Stimulated activated naive CD8-positive, alpha-beta T cell treated with anti-CD3 and anti-CD28 coated beads, Interleukin-15, Interleukin-2, amounts not matched to agents 100 ng/mL and 50 ng/mL, for 24 hours (primary cell): ENCODE data around the gene TLE4.
"Not testable (repeated sequence)": the region's sequence is repeated elsewhere in the genome, so short reads cannot be mapped to it uniquely, and the experiment has no call there.

Source experiments
- H3K27ac Mint-ChIP-seq: one replicate; pipeline ENCODE4 v1.8.0; 2021; ENCODE audit warnings: mild to moderate bottlenecking, mixed read lengths
- H3K27me3 Mint-ChIP-seq: one replicate; pipeline ENCODE4 v1.8.0; 2021; ENCODE audit warnings: mixed read lengths
- H3K36me3 Mint-ChIP-seq: one replicate; pipeline ENCODE4 v1.8.0; 2021; ENCODE audit warnings: low read depth, mixed read lengths
- H3K4me1 Mint-ChIP-seq: one replicate; pipeline ENCODE4 v1.8.0; 2021; ENCODE audit warnings: low read depth, mixed read lengths
- H3K4me3 Mint-ChIP-seq: one replicate; pipeline ENCODE4 v1.8.0; 2021; ENCODE audit warnings: mild to moderate bottlenecking, mixed read lengths
- H3K9me3 Mint-ChIP-seq: one replicate; pipeline ENCODE4 v1.8.0; 2021; ENCODE audit warnings: mixed read lengths

The TLE4 gene

DNA sequence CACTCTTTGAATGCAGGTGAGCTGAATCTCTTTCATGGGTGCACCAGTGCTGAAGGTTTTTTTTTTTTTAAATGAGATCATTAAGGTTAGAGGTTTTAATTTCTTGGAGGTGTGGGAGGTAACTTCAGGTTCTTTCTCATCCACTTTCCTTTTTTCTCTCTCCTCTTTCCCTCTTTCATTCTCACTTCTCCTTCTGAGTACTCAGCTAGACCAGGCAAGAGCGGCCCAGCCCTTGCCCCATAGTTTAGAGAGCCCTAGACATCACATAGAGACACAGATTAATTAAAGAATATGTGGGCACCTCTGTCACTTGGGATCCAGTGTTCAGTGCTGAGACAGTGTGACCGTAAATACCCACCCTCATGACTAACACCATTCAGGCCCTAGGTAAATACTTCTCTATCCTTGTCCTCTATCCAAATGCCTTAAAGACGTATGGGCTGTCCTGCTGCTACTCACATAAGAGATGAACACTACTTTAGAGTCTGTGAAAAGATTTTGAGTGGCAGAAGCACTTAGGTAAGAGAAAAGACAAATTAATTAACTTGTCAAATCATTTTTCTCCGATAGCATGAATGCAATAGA is 174.1 kb downstream of the TLE4 start:
- Mint-ChIP-seq H3K27ac (no peak overlapping the region), H3K4me3 (no peak overlapping the region), H3K27me3 (no peaks in the 10 kb centered on the region), H3K9me3 (no peaks in the 10 kb centered on the region), H3K36me3 (no peaks in the 10 kb centered on the region), H3K4me1 (no peaks in the 10 kb centered on the region)

DNA sequence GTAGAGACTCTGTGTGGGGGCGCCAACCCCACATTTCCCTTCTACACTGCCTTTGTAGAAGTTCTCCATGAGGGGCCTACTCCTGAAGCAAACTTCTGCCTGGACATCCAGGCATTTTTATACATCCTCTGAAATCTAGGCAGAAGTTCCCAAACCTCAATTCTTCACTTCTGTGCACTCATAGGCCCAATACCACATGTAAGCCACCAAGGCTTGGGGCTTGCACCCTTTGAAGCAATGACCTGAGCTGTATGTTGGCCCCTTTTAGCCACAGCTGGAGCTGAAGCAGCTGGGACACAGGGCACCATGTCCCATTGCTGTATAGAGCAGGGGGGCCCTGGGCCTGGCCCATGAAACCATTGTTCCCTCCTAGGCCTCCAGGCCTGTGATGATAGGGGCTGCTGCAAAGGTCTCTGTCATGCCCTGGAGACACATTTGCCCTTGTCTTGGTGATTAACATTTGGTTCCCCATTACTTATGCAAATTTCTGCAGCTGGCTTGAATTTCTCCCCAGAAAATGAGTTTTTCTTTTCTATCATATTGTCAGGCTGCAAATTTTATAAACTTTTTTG is 180.2 kb downstream of the TLE4 start:
- not testable (repeated sequence) for H3K4me3 Mint-ChIP-seq, H3K27me3 Mint-ChIP-seq, H3K36me3 Mint-ChIP-seq, H3K27ac Mint-ChIP-seq, H3K9me3 Mint-ChIP-seq, H3K4me1 Mint-ChIP-seq

DNA sequence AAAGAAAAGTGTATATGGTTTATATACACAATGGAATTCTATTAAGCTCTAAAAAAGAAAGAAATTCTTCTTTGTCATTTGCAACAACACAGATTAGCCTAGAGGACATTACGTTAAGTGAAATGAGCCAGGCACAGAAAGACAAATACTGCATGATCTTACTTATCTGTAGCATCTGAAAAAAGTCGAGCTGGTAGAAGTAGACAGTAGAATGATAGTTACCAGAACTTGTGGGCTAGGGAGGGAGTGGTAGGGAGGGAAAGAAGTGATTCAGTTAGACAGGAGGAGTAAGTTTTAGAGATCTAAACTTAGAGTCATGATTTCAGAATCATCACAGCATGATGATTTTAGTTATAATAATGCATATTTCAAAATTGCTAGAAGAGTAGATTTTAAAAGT is 184.6 kb downstream of the TLE4 start:
- Mint-ChIP-seq H3K36me3 (no peaks in the 10 kb centered on the region), H3K27ac (no peak overlapping the region), H3K4me1 (peaks cover 12% of the 10 kb centered on the region), H3K4me3 (no peak overlapping the region), H3K27me3 (no peaks in the 10 kb centered on the region), H3K9me3 (peaks cover 6% of the 10 kb centered on the region)

DNA sequence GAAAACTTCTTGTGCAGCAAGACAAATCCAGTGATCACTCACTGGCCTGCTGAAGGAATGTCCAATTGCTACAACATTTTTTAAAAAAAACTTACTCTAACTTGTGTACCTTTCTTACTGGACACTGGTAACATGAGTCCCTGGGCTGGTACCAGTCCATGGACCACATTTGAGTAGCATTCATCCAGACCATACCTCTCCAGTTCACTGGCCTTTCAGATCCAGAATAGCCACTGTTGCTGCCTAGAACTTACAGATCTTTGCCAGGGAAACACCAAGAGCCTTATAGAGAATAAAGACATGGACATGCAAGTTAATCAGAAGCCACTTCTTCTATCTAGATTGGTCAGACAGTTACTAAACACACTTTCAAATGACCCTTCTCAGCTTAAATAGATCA is 185.3 kb downstream of the TLE4 start:
- Mint-ChIP-seq H3K27ac (no peak overlapping the region), H3K4me3 (no peak overlapping the region), H3K36me3 (no peaks in the 10 kb centered on the region), H3K27me3 (no peaks in the 10 kb centered on the region), H3K4me1 (peaks cover 12% of the 10 kb centered on the region), H3K9me3 (peaks cover 6% of the 10 kb centered on the region)

DNA sequence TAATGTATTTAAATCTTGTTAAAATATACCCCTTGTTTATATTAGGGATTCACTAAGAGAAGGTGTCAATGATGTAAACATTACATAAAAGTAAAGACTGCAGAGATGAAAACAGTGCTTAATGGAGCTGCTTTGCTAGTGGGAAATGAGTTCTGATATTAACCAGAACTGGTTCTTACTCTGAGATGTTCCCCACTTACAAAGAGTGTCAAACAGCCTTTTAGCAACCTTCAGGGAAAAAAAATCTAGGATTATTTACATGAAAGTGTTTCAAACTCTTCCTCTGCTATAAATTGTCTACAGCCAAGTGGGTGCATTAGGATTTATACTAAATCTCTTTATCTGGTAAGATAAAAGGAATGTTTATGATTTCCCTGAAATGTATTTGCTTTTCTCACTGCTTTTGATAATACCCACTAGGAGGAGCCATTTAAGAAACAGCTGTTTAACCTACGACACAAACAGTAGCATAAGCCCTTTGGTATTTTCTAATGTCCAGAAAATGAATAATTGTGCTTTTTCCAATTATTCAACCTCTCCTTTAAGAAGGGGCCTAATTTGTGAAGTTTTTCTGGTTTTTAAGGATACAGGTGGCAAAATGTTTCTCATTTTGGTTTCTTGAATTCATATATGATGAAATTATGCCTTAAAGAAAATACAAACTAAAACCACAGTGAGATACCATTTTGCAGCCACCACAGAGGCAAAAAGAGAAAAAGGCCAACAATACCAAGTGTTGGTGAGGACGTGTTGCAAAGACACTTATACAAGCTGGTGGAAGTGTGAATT is 186.3 kb downstream of the TLE4 start:
- Mint-ChIP-seq H3K27ac (no peak overlapping the region), H3K4me1 (peaks cover 12% of the 10 kb centered on the region), H3K9me3 (peaks cover 4% of the 10 kb centered on the region), H3K4me3 (no peak overlapping the region), H3K27me3 (no peaks in the 10 kb centered on the region), H3K36me3 (no peaks in the 10 kb centered on the region)

DNA sequence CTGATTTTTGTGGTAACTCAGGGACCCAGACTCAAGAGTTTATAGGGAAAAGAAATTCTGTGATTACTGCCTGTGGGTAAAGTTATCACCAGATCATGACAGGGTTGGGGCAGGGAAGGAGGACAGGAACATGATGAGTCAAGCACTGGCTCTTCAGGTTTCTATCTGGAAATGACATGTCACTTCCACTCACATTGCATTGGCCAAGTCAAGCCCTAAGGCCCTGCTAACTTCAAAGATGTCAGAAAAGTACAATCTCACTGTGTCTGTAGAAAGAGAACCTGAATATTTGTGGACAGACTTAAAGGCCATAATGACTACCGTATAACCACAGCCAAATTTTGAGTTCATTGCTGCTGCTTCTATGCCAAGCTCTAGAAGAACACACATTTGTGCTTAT is 187.7 kb downstream of the TLE4 start:
- no peak overlapping the region for H3K27ac Mint-ChIP-seq
- peaks cover 12% of the 10 kb centered on the region for H3K4me1 Mint-ChIP-seq
- no peaks in the 10 kb centered on the region for H3K36me3 Mint-ChIP-seq
- H3K9me3 Mint-ChIP-seq = no peaks in the 10 kb centered on the region
- no peaks in the 10 kb centered on the region for H3K27me3 Mint-ChIP-seq
- H3K4me3 Mint-ChIP-seq = no peak overlapping the region

DNA sequence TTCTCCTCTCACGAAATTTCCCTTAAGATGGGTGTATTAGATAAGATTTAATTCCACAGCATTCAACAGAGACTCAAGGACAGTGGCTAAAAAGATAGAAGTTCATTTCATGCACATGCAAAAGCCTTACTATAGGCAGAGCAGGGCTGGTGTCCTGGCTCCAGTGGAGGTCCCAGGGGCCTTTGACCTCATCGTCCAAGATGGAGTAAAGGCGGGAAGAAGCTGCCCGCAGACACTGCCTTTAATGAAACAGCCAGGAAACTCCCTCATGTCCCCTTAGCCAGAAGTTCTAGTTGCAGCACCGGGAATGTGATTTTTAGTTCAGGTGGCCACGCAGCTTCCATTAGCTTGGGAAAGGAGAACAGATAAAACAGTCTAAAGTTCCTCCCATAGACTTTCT is 190.3 kb downstream of the TLE4 start:
- H3K4me3 Mint-ChIP-seq = no peak overlapping the region
- H3K27me3 Mint-ChIP-seq = no peaks in the 10 kb centered on the region
- no peaks in the 10 kb centered on the region for H3K36me3 Mint-ChIP-seq
- no peak overlapping the region for H3K27ac Mint-ChIP-seq
- H3K9me3 Mint-ChIP-seq = no peaks in the 10 kb centered on the region
- H3K4me1 Mint-ChIP-seq = peaks cover 12% of the 10 kb centered on the region

DNA sequence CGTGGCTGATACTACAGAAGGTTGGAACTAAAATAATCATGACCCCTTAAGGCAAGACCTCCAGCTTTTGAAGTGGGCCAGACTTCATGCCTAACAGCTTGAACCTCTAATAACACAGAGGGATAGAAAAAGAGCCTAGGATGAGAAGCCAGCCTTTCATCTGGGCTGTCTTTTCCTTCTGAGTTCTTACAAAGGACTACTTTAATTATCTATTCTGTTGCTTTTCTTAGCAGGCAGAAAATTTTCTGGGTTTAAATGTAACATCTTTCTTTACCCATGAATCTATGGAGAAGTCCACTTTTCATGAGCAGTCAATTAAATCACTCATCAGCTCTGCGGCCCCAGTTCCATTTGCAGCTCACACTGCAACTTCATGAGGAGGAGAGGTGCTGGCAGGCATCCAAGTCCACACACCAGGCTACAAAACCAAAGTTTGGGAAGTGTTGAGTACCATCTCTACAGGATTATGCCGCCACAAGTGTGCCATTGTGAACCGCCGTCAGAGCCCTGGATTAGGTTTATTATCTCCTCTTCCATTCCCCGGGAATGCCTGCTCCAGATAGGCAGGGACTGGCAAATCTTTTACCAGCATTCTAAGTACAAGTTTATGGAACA is 192.0 kb downstream of the TLE4 start:
- Mint-ChIP-seq H3K27ac (no peak overlapping the region), H3K4me3 (no peak overlapping the region), H3K9me3 (no peaks in the 10 kb centered on the region), H3K27me3 (no peaks in the 10 kb centered on the region), H3K36me3 (no peaks in the 10 kb centered on the region), H3K4me1 (peaks cover 12% of the 10 kb centered on the region)

DNA sequence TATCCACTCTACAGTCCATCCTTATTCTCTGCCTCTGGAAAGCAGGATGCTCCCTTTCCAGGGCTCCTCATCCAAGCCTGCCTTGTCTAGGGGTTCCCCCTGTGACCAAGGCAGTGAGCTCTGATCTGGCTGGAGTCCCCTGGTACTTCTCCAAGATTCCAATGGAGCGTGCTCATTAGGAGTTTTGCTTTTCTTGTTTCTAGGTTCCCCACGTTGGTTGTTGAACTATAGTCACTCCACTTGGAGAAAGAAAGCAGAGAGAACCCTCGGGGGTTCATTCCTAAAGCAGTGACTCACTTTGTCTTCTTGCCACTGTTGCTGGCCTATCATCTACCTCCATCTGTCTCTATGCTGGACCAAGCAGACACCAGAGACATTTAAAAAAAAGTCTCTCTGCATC is 192.6 kb downstream of the TLE4 start:
- no peaks in the 10 kb centered on the region for H3K27me3 Mint-ChIP-seq
- H3K36me3 Mint-ChIP-seq = no peaks in the 10 kb centered on the region
- no peak overlapping the region for H3K27ac Mint-ChIP-seq
- H3K4me3 Mint-ChIP-seq = no peak overlapping the region
- H3K9me3 Mint-ChIP-seq = no peaks in the 10 kb centered on the region
- H3K4me1 Mint-ChIP-seq = peaks cover 6% of the 10 kb centered on the region

DNA sequence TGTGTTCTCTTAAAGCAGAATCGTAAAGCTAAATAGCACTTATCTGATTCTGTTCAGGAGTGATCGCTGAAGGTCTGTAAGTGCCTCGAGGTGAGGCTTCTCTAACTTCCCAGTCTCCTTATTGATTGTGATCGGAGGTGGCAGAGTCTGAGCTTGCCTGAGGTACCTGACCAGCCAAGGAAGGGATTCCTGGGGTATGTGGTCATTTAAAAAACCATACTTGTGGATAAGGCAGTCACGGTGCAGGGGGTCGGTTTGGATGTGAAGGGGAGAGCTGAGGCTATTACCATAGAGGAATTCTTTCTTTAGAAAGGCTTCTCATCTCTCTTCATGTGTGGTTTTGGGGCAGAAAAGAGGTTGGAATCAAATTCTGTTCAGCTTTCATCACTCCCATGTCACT is 193.7 kb downstream of the TLE4 start:
- Mint-ChIP-seq H3K27ac (no peak overlapping the region), H3K36me3 (no peaks in the 10 kb centered on the region), H3K4me1 (no peaks in the 10 kb centered on the region), H3K4me3 (no peak overlapping the region), H3K27me3 (no peaks in the 10 kb centered on the region), H3K9me3 (no peaks in the 10 kb centered on the region)

DNA sequence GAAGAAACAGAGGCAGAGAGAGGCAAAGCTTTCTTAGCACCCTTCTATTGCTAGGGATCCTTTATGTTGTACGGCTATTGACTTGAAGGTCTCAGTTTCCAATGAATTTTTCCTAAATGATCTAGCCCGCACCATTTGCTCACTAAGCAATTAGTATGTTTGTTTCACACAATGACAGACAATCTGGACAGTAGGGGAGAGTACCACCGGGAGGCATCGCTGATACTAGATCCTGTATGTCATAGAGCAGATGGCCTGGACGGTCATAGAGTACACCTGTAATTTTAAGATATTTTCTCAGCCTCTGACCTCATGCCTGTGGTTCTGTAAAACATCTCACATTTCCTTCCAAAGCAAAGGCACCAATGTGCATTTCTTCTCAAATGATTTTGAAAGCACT is 194.3 kb downstream of the TLE4 start:
- Mint-ChIP-seq H3K27me3 (no peaks in the 10 kb centered on the region), H3K4me3 (no peak overlapping the region), H3K36me3 (no peaks in the 10 kb centered on the region), H3K4me1 (no peaks in the 10 kb centered on the region), H3K27ac (no peak overlapping the region), H3K9me3 (no peaks in the 10 kb centered on the region)

DNA sequence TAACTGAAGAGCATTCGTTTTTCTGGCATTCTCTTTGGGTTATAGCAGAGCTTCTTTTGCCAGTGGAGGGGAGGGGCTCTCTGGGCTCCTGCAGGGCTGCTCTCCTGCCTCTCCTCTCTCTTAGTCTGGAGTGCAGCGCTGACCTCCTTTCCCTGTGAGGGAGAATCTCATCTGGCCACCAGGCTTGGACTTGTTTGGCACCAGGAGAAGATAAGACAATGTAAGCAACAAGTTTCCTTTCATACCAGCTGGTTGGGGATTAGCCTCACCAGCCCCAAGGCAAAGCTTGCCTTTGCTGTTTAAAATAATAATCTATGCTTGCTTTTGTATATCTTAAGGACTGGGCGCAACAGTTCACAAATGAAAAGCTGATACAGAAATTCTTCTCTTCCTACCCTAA is 196.4 kb downstream of the TLE4 start:
- Mint-ChIP-seq H3K4me1 (no peaks in the 10 kb centered on the region), H3K4me3 (no peak overlapping the region), H3K27me3 (no peaks in the 10 kb centered on the region), H3K9me3 (peaks cover 3% of the 10 kb centered on the region), H3K36me3 (no peaks in the 10 kb centered on the region), H3K27ac (no peak overlapping the region)

DNA sequence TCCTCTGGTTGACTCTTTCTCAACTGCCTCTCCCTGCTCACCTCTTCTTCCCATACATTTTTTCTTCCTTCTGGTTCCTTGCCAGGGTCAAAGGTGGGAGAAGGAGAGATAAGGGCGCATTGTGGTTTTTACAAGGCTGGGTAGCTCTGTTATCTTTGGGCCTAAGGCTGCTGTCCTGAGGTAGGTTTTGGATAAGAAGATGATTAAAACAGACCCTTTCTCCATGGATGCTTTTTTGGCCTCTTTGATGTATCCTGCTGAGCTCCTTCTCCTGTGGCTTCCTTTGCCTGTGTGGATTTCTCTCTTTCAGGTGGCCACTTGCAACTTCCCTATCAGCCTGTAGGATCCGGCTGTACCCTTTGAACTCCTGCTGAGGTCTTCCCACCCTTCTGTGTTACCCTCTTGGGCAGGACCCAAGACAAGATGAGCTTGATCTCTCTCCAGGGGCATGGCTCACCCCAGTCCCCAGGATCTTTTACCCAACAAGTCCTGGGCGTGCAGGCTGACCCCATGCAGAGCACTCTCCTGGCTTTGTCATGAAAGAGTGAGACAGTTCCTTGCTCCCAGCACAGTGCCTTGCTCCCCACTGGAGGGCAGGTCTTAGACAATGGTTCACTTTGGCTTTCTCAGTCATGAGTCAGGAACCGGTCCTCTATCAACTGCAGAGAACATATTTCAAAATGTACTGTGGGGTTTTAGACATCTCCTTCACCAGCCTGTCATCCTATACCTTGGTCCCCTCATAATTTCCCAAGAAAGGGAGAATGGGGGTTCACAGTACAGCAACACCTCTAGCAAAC is 197.9 kb downstream of the TLE4 start:
- Mint-ChIP-seq H3K27me3 (no peaks in the 10 kb centered on the region), H3K9me3 (peaks cover 3% of the 10 kb centered on the region), H3K4me3 (no peak overlapping the region), H3K36me3 (no peaks in the 10 kb centered on the region), H3K4me1 (no peaks in the 10 kb centered on the region), H3K27ac (no peak overlapping the region)

DNA sequence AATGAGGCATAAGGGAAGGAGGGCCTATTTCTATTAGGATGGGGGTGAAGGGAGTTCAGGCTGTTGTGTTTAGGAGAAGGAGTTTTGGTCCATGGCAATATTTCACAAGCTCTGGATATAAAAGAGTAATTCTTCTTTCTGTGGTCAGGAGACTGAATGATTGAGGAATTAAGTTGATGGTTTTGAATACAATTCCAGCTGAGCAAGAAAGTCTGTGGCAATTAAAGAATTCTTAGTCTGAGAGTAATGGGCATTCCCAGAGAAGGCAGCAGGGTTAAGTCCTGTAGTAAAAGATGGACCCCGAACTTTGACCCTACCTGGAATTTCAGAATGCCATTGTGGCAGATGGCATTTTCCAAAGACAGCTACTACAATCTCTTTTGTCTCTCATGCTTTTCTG is 202.6 kb downstream of the TLE4 start:
- H3K27me3 Mint-ChIP-seq = no peaks in the 10 kb centered on the region
- H3K27ac Mint-ChIP-seq = no peak overlapping the region
- no peaks in the 10 kb centered on the region for H3K36me3 Mint-ChIP-seq
- H3K4me3 Mint-ChIP-seq = no peak overlapping the region
- H3K4me1 Mint-ChIP-seq = no peaks in the 10 kb centered on the region
- H3K9me3 Mint-ChIP-seq = peaks cover 3% of the 10 kb centered on the region
